ENCODE data around the gene SELENOV. TPM values are rescaled to one million over a fixed set of nuclear protein-coding genes. Genes with fewer than 3 reads are reported as not detected.

The SELENOV gene
- total and polyA plus RNA-seq, 9 of the 15 experiments (the other 6 are each of a cell fraction or from before 2014, with no cell fraction given): 0.04 to 0.09 (median 0.06) TPM; not detected in 4

GRCh38 chr19:39480337-39481228, 34.4 kb upstream of the SELENOV start, which contains the start of gene TIMM50 (continued):
- TF ChIP-seq RBBP5 (IDR thresholded peaks at IDR 0.05; ENCODE audit: borderline replicate concordance, insufficient read depth, low read length, poor library complexity, severe bottlenecking) (peak; percentile 95), NFRKB (IDR thresholded peaks at IDR 0.05; ENCODE audit: low read depth) (peak; percentile 63), TEAD4 (IDR thresholded peaks at IDR 0.05; ENCODE audit: low read length) (0 out of 2 replicates have a peak, but pooled peaks have one; percentile 6), TEAD4 (CRISPR knock-in tag; IDR thresholded peaks at IDR 0.05; ENCODE audit: borderline replicate concordance) (no peak), MYC (IDR thresholded peaks at IDR 0.05; ENCODE audit: low read depth, low read length) (peak; percentile 92), MYC (CRISPR knock-in tag; IDR thresholded peaks at IDR 0.05; ENCODE audit: borderline replicate concordance, low read depth) (peak; percentile 31; the same call in 1 of the 2 replicates), JUN (IDR thresholded peaks at IDR 0.05; ENCODE audit: borderline replicate concordance, low read depth, low read length) (peak; percentile 58; the same call in 1 of the 2 replicates), JUN (CRISPR knock-in tag; IDR thresholded peaks at IDR 0.05; ENCODE audit: borderline replicate concordance) (0 out of 2 replicates have a peak, but pooled peaks have one; percentile 67), KHSRP (IDR thresholded peaks at IDR 0.05) (no peak), E2F5 (CRISPR knock-in tag; IDR thresholded peaks at IDR 0.05) (no peak), FOXP1 (CRISPR knock-in tag; IDR thresholded peaks at IDR 0.05) (peak; percentile 59; the same call in 1 of the 2 replicates), SMAD4 (CRISPR knock-in tag; conservative IDR thresholded peaks at IDR 0.05) (0 out of 2 replicates have a peak, but pooled peaks have one; percentile 13), ZNF175 (CRISPR knock-in tag; IDR thresholded peaks at IDR 0.05; ENCODE audit: low read depth) (peak; percentile 40; the same call in 1 of the 2 replicates), CREBBP (IDR thresholded peaks at IDR 0.05; ENCODE audit: low read depth, low read length) (no peak), MAZ (CRISPR knock-in tag; conservative IDR thresholded peaks at IDR 0.05 in 1 of 2, IDR thresholded peaks at IDR 0.05 in 1 of 2) (peak; percentile 82 to 93), PURB (CRISPR knock-in tag; IDR thresholded peaks at IDR 0.05; ENCODE audit: low read depth) (no peak), RFX5 (IDR thresholded peaks at IDR 0.05; ENCODE audit: low read depth, low read length) (0 out of 2 replicates have a peak, but pooled peaks have one; percentile 36), DDX20 (tag; IDR thresholded peaks at IDR 0.05; ENCODE audit: low read depth) (no peak), TAF1 (IDR thresholded peaks at IDR 0.05; ENCODE audit: control insufficient read depth, extremely low read depth, insufficient read depth, low read length, severe bottlenecking) (peak; percentile 97), HMGN3 (IDR thresholded peaks at IDR 0.05; ENCODE audit: borderline replicate concordance, extremely low read depth, insufficient read length, low read depth, low read length) (peak; percentile 80)
- TF ChIP-seq, protein P1, sequence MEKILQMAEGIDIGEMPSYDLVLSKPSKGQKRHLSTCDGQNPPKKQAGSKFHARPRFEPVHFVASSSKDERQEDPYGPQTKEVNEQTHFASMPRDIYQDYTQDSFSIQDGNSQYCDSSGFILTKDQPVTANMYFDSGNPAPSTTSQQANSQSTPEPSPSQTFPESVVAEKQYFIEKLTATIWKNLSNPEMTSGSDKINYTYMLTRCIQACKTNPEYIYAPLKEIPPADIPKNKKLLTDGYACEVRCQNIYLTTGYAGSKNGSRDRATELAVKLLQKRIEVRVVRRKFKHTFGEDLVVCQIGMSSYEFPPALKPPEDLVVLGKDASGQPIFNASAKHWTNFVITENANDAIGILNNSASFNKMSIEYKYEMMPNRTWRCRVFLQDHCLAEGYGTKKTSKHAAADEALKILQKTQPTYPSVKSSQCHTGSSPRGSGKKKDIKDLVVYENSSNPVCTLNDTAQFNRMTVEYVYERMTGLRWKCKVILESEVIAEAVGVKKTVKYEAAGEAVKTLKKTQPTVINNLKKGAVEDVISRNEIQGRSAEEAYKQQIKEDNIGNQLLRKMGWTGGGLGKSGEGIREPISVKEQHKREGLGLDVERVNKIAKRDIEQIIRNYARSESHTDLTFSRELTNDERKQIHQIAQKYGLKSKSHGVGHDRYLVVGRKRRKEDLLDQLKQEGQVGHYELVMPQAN (IDR thresholded peaks at IDR 0.05; ENCODE audit: borderline replicate concordance): peak; percentile 85
- TF ChIP-seq, protein P2, sequence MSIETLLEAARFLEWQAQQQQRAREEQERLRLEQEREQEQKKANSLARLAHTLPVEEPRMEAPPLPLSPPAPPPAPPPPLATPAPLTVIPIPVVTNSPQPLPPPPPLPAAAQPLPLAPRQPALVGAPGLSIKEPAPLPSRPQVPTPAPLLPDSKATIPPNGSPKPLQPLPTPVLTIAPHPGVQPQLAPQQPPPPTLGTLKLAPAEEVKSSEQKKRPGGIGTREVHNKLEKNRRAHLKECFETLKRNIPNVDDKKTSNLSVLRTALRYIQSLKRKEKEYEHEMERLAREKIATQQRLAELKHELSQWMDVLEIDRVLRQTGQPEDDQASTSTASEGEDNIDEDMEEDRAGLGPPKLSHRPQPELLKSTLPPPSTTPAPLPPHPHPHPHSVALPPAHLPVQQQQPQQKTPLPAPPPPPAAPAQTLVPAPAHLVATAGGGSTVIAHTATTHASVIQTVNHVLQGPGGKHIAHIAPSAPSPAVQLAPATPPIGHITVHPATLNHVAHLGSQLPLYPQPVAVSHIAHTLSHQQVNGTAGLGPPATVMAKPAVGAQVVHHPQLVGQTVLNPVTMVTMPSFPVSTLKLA (conservative IDR thresholded peaks at IDR 0.05): peak; percentile 88 to 95

Measured in K562 (cell line).